Neural progenitor cell (in vitro differentiated cells): Measurements from ENCODE around the gene FOLR2.

Experiments used
- CTCF ChIP-seq: fragments of 200-600 bp; sonication (generic); IDR thresholded peaks from 2 replicates; pipeline ENCODE4 v1.5.1; 2017; ENCODE audit warnings: antibody characterized with exemption, mild to moderate bottlenecking
- EZH2 ChIP-seq: fragments of 200-600 bp; sonication (generic); IDR thresholded peaks from 2 replicates; pipeline ENCODE4 v1.6.1; 2017; ENCODE audit warnings: antibody characterized with exemption, mild to moderate bottlenecking, moderate library complexity
- EZH2phosphoT487 ChIP-seq: fragments of 200-600 bp; sonication (generic); IDR thresholded peaks from 2 replicates; pipeline ENCODE4 v1.6.1; 2017; ENCODE audit warnings: antibody characterized with exemption

- TF ChIP-seq CTCF = no peak
- TF ChIP-seq EZH2 = no peak
- no peak for TF ChIP-seq EZH2phosphoT487
Measured at GRCh38 chr11:72244060-72244360, 27.4 kb downstream of the FOLR2 start, which contains the start of gene PHOX2A.
